DMS153 (cell line): ENCODE measurements around the gene VIPR2.
A peak's percentile ranks its signal among the peaks of the same experiment; 100 is the strongest.

Experiments used
- DNase-seq: peaks from one replicate; lab custom pipeline; 2025; lab: John Stamatoyannopoulos, UW

Gene VIPR2

DNA sequence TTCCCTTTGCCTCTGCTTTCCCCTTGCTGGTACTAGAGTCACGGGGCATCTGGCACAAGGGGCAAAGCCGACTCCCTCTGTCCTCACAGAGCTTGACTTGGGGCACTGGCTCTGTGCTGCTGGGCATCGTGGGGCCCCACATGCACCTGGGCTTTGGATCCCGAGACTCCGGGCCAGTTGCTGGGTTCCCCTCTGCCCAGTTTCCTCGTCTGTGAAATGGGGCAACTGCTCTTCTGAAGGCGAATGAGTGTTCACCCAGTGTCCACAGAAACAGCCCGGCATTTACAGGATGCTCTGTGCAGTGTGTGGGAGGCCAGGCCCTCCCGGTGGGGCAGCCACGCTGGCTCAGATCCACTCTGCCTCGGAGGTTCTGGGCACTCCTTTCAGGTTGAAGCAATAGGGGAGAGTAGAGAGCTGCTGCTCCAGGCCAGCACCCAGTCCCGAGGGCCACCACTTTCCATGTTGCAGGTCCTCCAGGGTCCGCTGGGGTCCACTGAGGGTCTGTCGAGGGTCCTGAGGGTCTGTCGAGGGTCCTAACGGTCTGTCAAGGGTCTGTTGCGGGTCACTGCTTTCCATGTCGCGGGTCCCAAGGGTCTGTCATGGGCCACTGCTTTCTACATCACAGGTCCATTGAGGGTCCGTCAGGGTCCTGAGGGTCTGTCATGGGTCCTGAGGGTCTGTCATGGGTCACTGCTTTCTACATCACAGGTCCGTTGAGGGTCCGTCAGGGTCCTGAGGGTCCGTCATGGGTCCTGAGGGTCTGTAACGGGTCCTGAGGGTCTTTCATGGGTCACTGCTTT is 103.6 kb downstream of the VIPR2 start:
- no peak for DNase-seq

DNA sequence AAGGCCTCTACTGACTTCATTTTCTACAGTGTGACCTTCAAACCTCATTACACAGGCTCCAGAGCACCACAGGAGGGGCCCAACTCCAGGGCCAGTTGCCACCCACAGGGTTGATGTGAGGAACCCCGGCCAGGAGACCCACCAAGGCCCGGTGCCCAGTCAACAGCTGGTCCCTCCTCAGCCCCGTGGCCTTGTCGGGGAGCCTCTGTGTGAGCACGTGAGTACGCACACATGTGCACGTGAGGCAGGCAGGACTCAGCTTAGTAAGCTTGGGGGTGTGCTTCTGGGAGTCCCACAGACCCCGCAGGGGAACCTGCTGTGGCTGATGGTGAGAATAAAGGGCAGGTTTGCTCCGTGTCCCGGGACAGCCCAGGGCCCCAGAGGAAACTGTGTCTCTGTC is 104.5 kb downstream of the VIPR2 start:
- DNase-seq, result no peak

DNA sequence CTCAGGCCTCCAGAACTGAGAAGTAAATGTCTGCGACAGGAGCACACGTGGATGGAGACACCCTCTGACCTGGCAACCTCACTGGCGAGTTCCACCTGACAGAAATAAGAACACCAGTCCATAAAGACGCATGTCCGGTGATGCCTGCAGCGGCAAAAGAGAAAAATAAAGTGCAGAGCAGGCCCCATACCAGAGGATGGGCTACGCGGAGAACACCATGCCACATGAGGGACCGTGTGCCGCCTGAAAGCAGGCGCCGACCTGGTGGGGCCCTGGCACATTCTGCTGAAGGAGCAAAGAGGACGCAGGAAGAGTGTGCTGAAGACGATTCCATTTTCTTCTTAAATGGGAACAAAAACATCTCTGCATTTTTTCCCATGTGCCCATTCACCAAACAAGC is 105.0 kb downstream of the VIPR2 start:
- no peak for DNase-seq

DNA sequence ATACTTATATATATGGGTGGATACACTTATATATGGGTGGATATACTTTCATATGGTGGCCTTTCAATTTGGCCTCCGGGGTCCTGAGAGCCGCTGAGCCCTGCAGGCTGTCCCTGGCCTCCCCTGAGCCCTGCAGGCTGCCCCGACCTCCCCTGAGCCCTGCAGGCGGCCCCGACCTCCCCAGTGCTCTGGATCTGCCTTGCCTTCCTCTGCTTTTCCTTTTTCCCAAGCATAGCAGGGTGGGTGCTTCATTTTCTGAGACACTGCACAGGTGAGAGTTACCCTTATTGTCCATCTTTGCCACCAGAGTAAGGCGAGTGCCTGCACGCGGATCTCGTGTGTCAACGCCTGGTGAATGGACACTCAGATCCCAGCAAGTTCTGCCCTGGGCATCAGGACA is 106.6 kb downstream of the VIPR2 start:
- DNase-seq, result no peak

DNA sequence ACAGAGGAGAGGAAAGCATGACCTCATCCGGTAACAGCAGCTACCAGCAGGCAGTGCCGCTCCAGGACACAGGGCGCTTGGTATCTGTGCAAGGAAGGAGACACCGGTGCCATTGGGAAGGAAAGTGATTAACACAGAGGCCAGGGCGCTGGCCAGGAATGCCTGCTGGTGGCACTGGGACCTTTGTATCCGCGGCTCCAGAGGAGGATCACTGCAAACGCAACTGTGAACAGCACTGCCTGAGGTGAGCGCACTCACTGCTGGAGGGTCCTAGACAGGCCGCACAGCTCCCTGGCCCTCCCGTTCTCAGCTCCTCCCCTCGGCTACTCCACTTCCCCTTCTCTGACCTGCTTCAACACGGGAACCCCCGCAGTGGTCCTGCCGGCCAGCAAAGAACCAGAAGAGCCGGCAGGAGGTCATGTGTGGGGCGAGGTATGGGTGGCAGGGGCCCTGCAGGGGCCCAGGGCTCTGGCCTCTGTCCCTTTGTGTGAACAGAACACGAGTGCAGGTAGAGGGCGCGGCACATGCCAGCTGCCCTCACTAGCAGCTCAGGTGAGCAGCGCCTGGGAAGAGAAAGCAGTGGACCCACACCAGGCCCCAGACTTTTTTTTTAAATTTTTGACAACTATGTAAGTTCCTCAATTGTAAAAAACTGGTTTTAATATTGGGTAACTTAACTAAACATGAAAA is 107.6 kb downstream of the VIPR2 start:
- DNase-seq, result peak; percentile 17

DNA sequence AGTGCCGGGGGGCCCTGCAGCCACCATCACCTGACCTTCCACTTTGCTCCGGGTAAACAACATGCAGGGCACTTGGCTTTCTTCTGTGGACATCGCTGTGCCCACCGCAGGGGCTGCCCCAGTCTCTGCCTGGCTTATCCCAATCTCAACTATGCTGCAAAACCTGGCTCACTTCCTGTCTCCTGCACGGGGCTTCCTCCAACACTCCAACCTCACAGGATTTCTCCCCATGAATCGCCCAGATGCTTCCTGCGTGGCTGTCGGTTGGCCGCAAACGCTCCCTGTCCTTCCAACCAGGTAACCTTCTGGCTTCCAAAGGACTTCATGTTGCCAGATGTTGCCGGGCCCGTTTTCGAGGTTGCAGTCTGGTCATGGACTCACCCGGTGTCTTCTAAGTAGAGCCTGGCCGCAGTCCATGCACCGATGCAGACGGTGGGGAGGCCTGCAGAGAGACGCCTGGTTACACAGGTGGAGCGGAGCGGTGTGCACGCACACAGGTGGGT is 109.0 kb downstream of the VIPR2 start:
- no peak for DNase-seq

DNA sequence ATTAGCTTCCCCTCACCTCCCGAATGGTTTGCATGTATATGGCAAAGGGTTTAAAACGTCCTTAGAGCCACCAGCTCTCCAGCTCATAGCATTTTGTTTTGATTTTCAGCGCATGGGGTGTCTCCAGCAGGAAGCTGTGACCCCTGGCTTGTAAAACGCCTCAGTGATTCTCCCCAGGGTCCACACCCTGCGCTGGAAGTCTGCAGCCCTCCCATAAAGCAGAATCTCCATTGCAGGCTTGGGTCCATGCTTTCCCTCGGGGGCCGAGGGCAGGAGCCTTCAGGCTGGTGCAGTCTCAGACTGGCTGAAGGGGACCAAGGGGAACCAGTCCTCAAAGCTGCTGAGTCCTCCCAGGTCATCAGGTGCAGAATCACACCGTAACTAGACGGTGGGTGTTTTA is 109.7 kb downstream of the VIPR2 start:
- DNase-seq, result no peak

DNA sequence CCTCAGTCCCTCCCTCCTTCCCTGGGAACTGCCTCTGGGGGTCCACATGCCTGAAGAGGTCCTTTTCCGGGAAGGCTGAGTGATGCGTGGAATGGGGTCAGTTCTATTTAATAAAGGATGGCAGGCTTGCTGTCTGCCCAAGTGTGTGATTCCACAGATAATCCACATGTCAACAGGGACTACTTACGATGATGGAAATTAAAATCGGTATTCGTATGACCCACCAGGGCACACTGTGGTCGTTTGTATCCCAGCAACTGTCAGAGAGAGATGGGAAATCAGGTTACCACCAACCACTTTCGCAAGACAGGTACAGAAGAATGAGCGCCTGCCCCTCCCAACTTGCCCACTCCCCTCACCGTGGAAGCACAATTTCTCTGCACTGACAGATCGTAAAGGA is 110.3 kb downstream of the VIPR2 start:
- no peak for DNase-seq

DNA sequence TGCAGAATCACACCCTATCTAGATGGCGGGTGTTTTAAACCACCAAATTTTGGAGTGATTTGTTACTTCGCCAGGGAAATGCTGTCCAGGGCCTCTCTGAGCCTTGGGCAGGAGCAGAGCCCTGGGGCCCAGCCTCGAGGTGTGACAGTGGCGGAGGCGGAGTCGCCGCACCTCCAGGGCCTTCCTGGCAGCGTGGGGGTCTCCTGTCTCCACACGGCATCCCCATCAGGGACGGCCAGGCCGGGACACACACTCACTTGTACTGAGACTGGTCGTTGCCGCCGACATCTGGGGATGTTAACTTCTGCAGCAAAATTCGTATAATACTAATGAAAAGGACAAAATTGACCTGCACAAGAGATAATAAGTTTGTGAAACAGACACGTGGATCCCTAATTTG is 110.7 kb downstream of the VIPR2 start:
- no peak for DNase-seq

DNA sequence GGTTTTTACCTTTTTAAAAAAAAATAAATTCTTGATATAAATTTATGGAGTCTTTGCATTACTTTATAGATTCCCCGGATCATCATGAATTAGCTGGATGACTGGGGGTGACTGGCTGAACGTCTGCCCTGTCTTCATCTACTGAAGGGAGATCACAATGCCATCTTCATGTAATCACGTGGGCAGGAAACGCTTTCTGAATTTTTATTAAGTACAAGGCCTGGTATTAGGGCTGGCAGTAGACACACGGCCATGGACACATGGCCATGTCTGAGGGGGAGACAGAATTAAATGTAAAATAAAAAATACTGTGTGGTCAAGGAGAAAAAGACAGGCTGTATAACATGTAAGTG is 111.2 kb downstream of the VIPR2 start:
- no peak for DNase-seq

DNA sequence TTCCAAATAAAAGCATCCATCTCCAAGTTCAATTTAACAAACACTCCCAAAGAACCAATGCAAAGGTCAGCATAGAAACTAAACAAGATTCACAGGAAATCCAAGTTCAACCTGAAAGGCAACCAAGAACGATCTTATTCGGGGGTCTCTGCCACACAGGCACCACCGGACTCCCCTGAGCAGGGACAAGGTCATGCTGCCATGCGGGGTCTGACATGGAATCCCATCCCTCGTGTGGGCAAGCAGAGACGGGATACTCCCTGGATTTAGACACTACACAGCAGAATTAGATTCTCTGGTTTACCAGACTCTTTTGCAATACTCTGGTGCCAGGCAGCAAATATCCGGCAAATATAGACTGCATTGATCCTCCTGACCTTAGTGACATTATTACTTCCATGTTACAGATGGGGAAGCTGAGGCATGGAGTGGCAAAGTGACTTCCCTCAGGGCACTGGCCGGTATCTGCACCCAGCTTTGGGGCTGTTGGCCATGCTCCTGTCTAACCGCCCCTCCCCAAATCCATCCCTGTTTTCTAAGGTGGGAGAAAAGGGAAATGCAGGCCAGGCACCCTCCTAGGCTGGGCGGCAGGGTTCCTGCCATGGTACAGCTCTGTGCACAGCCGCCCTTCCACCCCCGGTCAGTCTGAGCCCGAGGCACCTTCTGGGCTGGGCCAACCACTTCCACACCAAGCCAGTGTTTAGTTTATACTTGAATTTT is 111.8 kb downstream of the VIPR2 start:
- DNase-seq, result no peak

DNA sequence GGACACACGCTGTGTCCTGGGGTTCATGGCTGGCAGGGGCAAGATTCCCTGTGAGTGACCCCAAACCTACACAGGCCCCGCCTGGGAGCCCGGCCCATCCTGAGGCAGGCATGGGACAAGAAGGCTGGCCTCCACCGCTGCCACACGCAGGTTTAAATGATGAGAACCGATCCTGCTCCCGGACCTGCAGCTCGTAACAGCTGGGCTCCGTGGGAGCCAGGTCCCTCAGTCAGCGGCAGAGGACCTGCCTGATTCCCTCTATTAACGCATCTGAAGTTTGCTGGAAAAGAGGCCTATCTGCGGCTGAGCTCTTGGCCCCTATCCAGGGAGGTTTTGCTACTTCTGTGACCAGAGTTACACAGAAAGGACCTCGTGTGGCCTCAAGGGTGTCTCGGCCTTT is 112.3 kb downstream of the VIPR2 start:
- DNase-seq, result no peak

DNA sequence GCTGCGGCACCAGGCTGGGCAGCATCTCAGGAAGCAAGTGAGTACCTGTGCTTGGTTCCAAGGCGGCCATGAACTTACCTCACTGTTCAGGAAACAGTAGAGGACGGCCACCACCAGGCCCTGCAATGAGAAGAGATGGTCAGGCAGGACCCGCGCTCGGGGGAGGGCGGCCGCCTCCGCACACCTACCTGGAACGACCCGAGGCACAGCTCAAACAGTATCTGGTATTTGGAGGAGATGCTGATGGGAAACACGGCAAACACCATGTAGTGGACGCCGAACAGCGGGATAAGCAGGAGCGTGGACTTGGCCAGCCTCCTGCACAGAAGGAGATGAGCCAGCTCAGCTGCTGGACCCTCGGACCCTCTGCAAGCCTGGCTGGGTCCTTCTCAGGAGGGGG is 112.9 kb downstream of the VIPR2 start:
- DNase-seq, result no peak

DNA sequence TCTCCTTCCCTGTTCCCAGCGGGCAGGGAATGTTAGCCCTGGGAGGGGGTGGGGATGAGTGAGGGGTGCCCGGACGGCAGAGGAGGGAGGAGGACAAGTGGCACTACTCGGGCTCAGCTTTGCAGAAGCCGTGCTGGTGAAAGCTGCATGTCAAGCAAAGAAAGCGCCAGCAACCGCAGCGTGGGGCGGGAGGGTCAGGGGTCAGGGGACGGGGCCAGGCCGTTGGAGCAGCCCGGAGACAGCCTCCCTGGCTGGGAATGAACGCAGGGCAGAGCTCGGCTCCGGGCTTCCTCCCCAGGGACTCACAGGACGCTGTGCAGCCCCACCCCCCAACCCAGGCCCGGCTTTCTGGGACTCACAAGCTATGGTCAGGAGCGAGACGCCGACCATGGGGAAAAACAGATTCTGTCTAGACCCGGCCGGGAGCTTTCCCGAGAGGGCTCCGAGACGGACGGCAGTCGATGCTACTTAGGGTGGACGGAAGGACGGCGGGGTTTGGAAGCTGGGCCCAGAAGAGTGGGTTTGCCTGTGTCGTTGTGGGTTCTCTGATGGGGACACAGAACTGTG is 113.4 kb downstream of the VIPR2 start:
- DNase-seq, result no peak

DNA sequence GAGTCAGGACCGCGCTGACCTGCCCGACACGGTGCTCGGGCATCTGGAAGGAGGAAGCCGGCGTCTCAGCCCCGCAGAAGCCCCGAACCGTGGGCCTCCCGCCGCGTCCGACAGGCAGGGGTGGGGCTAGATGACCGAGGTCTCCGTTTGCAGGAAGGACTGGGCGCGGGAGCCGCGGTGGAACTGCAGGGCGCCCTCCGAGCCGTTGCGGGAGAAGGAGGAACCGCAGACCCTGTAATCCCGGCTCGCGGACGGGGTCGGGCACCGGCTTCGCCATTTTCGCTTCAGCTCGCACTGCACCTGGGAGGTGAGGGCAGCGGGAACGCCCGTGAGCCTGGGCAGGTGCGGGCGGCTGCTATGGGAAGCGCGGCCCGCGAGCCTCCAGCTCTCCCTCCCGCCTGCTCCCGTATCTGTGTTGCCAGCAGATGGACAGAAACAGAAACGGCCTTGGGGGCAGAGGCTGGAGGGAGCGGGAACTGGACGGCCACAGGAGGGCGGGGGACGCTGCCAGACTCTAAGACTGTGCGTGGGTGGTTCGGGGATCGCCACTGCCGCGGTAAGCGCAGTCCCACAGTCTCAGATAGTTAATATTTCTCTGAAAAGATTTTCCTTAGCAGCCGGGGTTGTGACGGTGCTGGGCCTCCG is 114.1 kb downstream of the VIPR2 start:
- peak; percentile 18 for DNase-seq

DNA sequence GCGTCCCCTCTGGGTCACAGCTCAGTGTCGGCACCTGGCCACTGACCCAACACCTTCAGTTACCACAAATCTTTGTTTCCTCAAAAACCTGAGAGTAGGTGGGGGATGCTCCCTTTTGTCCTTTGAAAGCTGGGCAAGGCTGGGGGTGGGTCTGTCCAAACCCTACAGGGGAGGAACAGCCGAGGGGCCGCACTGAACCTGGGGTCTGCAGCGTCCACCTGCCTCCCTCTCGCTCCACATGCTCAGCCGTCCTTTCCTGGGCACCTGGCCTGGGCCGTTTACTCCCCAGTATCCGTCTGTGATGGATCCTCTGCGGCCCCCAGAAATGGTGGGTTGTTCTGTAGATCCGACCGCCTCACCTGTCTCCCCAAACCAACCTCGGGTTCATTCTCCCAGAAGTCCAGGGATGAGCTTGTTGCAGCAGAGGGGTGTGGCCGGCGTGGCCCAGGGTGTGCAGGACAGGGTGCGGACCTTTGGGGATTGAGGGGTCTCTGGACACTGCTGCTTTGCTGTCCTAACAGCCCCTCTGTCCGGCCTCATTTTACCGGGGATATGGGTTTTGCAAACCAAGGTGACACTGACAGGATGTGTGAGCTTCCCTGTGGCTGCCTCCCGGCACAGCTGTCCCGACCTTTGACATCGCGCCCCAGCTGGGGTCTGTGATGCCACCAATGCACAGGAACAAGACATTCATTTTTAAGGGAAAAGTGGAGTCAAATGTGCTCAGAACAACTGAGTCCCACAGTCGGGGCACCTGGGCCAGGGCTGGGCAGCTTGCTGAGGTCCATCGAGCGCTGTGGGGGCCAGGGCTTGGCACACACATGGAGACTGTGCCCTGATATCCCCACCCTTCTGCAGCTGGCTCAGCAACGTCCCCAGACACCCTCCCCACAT is 115.9 kb downstream of the VIPR2 start:
- no peak for DNase-seq

DNA sequence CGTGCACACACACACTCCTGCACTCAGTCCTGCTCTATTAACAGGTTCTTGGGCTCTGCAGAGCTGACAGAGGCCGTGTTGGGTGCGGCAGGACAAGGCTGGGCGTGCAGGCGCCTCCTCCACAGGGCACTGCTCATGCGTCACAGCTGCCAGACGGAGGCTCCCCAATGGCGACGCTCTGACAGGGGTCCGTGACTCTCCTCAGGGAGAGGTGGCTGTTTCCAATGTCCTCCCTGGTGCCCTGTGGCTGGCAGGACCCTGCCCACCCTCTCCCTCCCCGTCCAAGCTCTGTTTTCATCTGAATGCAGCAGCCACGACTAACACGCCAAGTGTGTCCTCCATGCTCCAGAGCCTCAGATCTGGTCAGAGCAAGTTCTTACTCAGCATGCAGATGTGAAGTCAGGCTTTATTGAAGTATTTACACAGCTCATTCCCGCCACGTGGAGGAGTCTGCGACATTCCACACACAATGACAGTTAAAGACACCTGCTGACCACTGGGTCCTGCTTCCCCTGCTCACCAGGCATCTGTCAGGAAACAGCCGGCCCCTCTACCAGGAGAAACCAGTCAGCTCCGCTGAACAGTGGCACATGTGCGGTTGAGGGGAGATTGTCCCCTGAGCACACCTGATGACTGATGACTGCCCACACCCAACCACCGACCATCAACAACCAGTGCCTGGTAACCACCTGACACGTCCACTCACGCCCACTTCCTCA is 116.7 kb downstream of the VIPR2 start:
- peak; percentile 8 for DNase-seq

DNA sequence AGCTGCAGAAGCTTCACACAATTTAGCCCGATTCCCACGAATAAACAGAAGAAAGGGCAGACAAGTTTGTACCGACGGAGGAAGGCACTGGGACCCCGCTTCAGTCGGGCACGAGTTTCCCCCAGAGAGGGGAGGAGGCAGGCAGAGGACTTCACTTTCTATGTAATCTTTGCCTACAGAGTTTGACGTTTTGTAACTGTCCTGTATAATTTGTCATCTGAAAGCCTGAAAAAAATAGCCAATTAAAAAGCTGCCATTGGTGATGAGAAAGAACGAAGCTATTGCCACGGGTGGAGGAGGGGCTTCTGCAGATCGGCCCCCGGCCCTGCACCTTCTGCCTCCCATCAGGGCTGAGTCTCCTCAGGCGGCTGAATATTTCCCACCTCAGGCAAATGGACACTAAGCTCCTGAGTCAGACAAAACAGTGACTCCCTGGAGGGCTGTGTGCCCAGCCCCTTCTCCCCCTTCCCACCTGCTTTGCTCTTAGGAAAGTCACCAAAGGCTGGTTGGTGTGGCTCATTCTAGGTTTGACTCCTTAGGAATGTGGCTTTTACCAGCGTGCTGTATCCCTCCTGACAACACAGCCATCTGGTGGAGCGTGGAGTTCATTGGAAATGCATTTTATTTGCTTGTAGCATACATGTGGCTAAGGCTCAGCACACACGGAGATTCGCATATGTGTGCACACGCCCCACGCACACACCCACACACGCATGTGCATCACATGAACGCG is 117.4 kb downstream of the VIPR2 start:
- no peak for DNase-seq

DNA sequence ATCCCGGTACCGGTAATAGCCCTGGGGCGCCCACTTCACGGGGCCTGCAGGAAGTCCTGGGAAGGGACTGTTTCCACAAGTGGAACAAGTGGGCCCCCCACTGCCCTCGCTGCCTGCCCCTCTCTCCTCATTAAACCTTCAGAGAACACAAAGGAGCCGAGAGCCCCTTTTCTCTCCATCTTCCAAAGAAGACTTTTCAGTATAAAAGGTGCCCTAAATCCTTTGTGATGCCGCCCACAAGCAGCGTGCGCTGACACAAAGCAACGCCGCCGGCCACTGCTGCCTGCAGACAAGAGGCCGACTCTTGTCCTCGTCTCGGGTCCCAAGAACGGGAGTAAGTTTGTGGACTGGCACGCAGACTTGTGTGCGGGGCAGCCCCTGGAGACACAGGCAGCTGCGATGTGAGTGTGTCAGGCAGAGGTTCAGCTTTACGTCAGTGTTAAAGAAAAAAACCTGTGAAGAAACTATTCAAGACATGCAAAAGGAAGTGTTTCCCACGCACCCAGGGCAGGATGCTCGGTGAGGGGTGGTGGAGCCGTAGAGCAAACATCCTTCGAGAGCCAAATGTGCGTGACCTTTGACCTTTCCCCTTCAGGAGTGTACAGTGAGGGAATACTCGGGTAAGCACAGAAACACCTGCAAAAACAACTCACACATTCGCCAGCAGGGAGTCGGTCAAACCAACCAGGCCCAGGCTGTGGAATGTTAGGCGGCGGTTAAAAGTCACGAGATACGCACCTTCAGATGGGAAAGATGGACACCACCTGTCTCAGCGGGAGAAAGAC is 118.2 kb downstream of the VIPR2 start:
- no peak for DNase-seq
